Testis (tissue), 3 donors: ENCODE measurements around the gene PSAP. TPM values are rescaled to one million over a fixed set of nuclear protein-coding genes. Genes with fewer than 3 reads are reported as not detected.
"Not testable (repeated sequence)": the region's sequence is repeated elsewhere in the genome, so short reads cannot be mapped to it uniquely, and the experiment has no call there.

Source experiments
- DNase-seq: peaks from one replicate; pipeline ENCODE4 v3.0.0-alpha.2; 2019
- H3K27ac ChIP-seq, 2 donors: fragments of 200-600 bp; sonication (generic); one replicate each; pipeline ENCODE4 v1.5.1; 2019
- H3K27me3 ChIP-seq: fragments of 200-600 bp; sonication (generic); one replicate; pipeline ENCODE4 v1.5.1; 2019
- H3K36me3 ChIP-seq: fragments of 200-600 bp; sonication (generic); one replicate; pipeline ENCODE4 v1.5.1; 2017; ENCODE audit warnings: low read depth; ENCODE audit errors: missing control alignments
- H3K4me1 ChIP-seq: fragments of 200-600 bp; sonication (generic); one replicate; pipeline ENCODE4 v1.5.1; 2019
- H3K4me3 ChIP-seq, 2 donors: fragments of 200-600 bp; sonication (generic); one replicate each; pipeline ENCODE4 v1.5.1; 2017 to 2019
- H3K9me3 ChIP-seq: fragments of 200-600 bp; sonication (generic); one replicate; pipeline ENCODE4 v1.5.1; 2017
- POLR2A ChIP-seq: fragments of 450-650 bp; IDR thresholded peaks from one replicate; pipeline ENCODE4 v1.6.1; 2017; ENCODE audit warnings: antibody characterized with exemption, mild to moderate bottlenecking, moderate library complexity
- WGBS, 2 donors: methylation state at CpG; one replicate each; pipeline ENCODE4 v1.1.5; 2018; 5-methylcytosine and 5-hydroxymethylcytosine counted together
- intact Hi-C: fragments of 100-400 bp; cut with DNase I; formaldehyde crosslinking; loops from one replicate; pipeline ENCODE4 v1.15.1; 2023; ENCODE audit warnings: low total_unique reads
- polyA plus RNA-seq: library from polyadenylated mRNA; stranded (reverse); fragments of 350-450 nt; fragmentation: Illumina TruSeq; extraction: RNeasy Lipid Tissue Mini Kit (QIAGEN cat#74804); gene quantifications from one replicate; pipeline ENCODE4 v1.2.3, GENCODE V29; 2014; ENCODE audit warnings: low read depth, low replicate concordance; ENCODE audit not compliant: insufficient read depth
- total RNA-seq, 2 donors: library from RNA; depleted of rRNA; stranded (reverse); fragments of >200 nt; gene quantifications; one replicate each; pipeline ENCODE4 v1.2.3, GENCODE V29; 2016
- TF ChIP-seq, protein P1 (sequence below), 3 experiments: fragments of 450-650 bp in 2 of 3; fragments of 200-600 bp in 1 of 3; sonication (generic) in 1 of 3; IDR thresholded peaks; one replicate each; pipeline ENCODE4 v1.5.1; 2016 to 2019; ENCODE audit warnings: antibody characterized with exemption in 3 of 3, mild to moderate bottlenecking in 2 of 3, moderate library complexity in 1 of 3

The PSAP gene
- total and polyA plus RNA-seq, 3 donors from 2014 or later, result 1,011 to 1,399 (median 1,346) TPM

- Histone ChIP-seq H3K9me3 (no peaks in the 10 kb centered on the region), H3K36me3 (no peaks in the 10 kb centered on the region), H3K4me3 (no peak overlapping the region), H3K4me1 (peaks cover 21% of the 10 kb centered on the region), H3K27ac (peak overlapping the region in 1 of 2 donors; percentile 97), H3K27me3 (no peaks in the 10 kb centered on the region)
- no peak for TF ChIP-seq POLR2A
- intact Hi-C loops, result no loop called here
- WGBS, 2 donors, result 70 to 72% methylated on average over 11 of the region's 11 CpGs
- DNase-seq, result no peak
Observed at GRCh38 chr10:71852355-71852937, 1.4 kb upstream of the PSAP start.

- H3K27me3 ChIP-seq, DNase-seq, H3K9me3 ChIP-seq, intact Hi-C loops, H3K36me3 ChIP-seq: not testable (repeated sequence)
- H3K4me3 ChIP-seq, result peak overlapping the region; percentile 93
- peak overlapping the region; percentile 97 to 98 for H3K27ac ChIP-seq
- peaks cover 21% of the 10 kb centered on the region for H3K4me1 ChIP-seq
- 31 to 36% methylated on average over 20 of the region's 20 CpGs for WGBS, 2 donors
Observed at GRCh38 chr10:71851465-71852095, 529 bp upstream of the PSAP start.

GRCh38 chr10:71850021-71850742 lies 869 bp downstream of the PSAP start:
- H3K4me1 ChIP-seq, result peaks cover 26% of the 10 kb centered on the region
- TF ChIP-seq POLR2A, result no peak
- TF ChIP-seq, protein P1, sequence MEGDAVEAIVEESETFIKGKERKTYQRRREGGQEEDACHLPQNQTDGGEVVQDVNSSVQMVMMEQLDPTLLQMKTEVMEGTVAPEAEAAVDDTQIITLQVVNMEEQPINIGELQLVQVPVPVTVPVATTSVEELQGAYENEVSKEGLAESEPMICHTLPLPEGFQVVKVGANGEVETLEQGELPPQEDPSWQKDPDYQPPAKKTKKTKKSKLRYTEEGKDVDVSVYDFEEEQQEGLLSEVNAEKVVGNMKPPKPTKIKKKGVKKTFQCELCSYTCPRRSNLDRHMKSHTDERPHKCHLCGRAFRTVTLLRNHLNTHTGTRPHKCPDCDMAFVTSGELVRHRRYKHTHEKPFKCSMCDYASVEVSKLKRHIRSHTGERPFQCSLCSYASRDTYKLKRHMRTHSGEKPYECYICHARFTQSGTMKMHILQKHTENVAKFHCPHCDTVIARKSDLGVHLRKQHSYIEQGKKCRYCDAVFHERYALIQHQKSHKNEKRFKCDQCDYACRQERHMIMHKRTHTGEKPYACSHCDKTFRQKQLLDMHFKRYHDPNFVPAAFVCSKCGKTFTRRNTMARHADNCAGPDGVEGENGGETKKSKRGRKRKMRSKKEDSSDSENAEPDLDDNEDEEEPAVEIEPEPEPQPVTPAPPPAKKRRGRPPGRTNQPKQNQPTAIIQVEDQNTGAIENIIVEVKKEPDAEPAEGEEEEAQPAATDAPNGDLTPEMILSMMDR (IDR thresholded peaks at IDR 0.05), result no peak
- intact Hi-C loops, result no loop called here
- no peaks in the 10 kb centered on the region for H3K27me3 ChIP-seq
- peak overlapping the region; percentile 97 to 98 for H3K27ac ChIP-seq
- peak overlapping the region; percentile 93 for H3K4me3 ChIP-seq
- no peak for DNase-seq
- WGBS, 2 donors, result 2% methylated on average over 13 of the region's 13 CpGs
- H3K36me3 ChIP-seq, result no peaks in the 10 kb centered on the region
- no peaks in the 10 kb centered on the region for H3K9me3 ChIP-seq

DNA sequence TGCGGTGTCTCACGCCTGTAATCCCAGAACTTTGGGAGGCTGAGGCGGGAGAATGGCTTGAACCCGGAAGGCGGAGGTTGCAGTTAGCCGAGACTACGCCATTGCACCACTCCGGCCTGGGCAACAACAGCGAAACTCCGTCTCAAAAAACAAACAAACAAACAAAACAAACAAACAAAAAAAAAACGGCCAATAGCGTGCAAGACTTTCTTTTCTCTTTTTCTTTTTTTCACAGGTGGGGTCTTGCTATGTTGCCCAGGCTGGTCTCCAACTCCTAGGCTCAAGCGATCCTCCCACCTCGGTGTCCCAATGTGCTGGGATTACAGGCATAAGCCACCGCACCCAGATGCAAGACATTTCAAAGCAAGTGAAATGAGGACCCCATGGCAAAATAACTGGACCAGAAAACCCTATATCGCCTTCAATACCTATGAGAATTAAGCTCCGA lies 1.6 kb downstream of the PSAP start:
- H3K36me3 ChIP-seq, result no peaks in the 10 kb centered on the region
- no peaks in the 10 kb centered on the region for H3K9me3 ChIP-seq
- 53 to 67% methylated on average over 17 of the region's 17 CpGs for WGBS, 2 donors
- H3K4me1 ChIP-seq, result peaks cover 28% of the 10 kb centered on the region
- TF ChIP-seq, protein P1 (IDR thresholded peaks at IDR 0.05), result no peak
- TF ChIP-seq POLR2A, result no peak
- H3K4me3 ChIP-seq, result peak overlapping the region; percentile 16 to 93
- H3K27me3 ChIP-seq, result no peaks in the 10 kb centered on the region
- intact Hi-C loops, result no loop called here
- H3K27ac ChIP-seq, result peak overlapping the region; percentile 97 to 98
- no peak for DNase-seq

- intact Hi-C loops, result no loop called here
- Histone ChIP-seq H3K4me3 (no peak overlapping the region), H3K27me3 (no peaks in the 10 kb centered on the region), H3K4me1 (peaks cover 28% of the 10 kb centered on the region), H3K27ac (peak overlapping the region; percentile 26 to 97), H3K36me3 (no peaks in the 10 kb centered on the region), H3K9me3 (no peaks in the 10 kb centered on the region)
- DNase-seq, result no peak
- TF ChIP-seq, protein P1 (IDR thresholded peaks at IDR 0.05), result no peak
- TF ChIP-seq POLR2A, result no peak
- 66 to 67% methylated on average over 11 of the region's 11 CpGs for whole genome bisulfite sequencing, 2 donors
Observed at GRCh38 chr10:71848325-71849275, 2.5 kb downstream of the PSAP start.
